Endothelial cell of umbilical vein (primary cell): ENCODE measurements around the gene DHX15.

Source experiments
- CTCF ChIP-seq, 2 donors: IDR thresholded peaks; 1 replicate in 1 of 2; 2 replicates in 1 of 2; pipeline ENCODE4 v1.5.1; 2011; ENCODE audit warnings: low read length in 2 of 2, mild to moderate bottlenecking in 2 of 2, moderate library complexity in 2 of 2, control low read depth in 1 of 2, inconsistent platforms in 1 of 2, low read depth in 1 of 2; ENCODE audit not compliant: insufficient read depth in 1 of 2; ENCODE audit errors: extremely low read depth in 1 of 2
- EZH2 ChIP-seq: IDR thresholded peaks from 2 replicates; pipeline ENCODE4 v1.6.1; 2012; ENCODE audit warnings: borderline replicate concordance, low read depth, mild to moderate bottlenecking, moderate library complexity, low read length, inconsistent platforms; ENCODE audit not compliant: severe bottlenecking
- JUN ChIP-seq: IDR thresholded peaks from 2 replicates; pipeline ENCODE4 v1.6.1; 2011; ENCODE audit warnings: borderline replicate concordance, low read depth; ENCODE audit not compliant: insufficient read length, insufficient read depth
- POLR2A ChIP-seq: IDR thresholded peaks from 2 replicates; pipeline ENCODE4 v1.6.1; 2012; ENCODE audit warnings: low read depth, mild to moderate bottlenecking, control low read depth, low read length
- POLR2AphosphoS5 ChIP-seq: IDR thresholded peaks from 2 replicates; pipeline ENCODE4 v1.6.1; 2012; ENCODE audit warnings: low read depth, mild to moderate bottlenecking, control low read depth, low read length, moderate library complexity; ENCODE audit not compliant: insufficient read depth

DNA sequence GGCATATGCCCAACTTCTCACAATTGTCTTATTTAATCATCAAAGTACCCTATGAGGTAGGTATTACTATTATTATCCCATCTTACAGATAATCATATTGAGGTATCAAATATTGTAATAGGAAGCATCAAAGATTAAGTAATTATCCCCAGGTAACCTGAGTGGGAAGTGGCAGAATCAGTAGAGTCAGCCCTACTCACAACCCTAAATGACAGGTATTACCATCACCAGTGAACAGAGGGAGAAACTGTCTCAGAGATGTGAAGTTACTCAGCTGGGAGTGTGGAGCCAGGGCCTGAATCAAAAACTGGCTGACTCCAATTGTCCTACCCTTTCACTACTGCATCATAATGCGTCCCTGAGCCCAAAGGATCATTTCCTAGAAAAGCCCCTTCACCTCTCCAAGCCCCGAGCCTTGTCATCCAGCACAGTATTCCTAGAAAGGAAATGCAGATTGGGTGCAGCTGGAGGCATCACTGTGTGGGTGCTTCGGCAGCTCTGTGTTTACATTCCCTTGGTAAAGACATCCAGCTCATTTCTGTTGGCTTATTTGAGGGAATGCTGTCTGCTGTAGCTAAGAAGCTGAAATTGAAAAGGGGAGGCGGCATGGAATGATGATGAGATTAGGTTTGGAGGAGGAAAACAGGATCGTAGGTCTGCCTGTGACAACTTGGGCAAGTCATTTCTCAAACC, 72.8 kb downstream of the DHX15 start:
- TF ChIP-seq CTCF (IDR thresholded peaks at IDR 0.05; ENCODE audit: extremely low read depth in 1 of 2, insufficient read depth in 1 of 2, low read depth in 1 of 2, low read length in 2 of 2) (no peak), POLR2A (no peak), POLR2AphosphoS5 (no peak), EZH2 (no peak), JUN (no peak)
